Panc1 (cell line): Measurements from ENCODE around the gene VWF.

Source experiments
- CTCF ChIP-seq: fragments of 450-650 bp; IDR thresholded peaks from 2 replicates; pipeline ENCODE4 v1.5.1; 2017; ENCODE audit warnings: mild to moderate bottlenecking
- POLR2AphosphoS5 ChIP-seq: IDR thresholded peaks from 2 replicates; pipeline ENCODE4 v1.6.1; 2012; ENCODE audit warnings: mild to moderate bottlenecking, low read depth, low read length, moderate library complexity
- SIN3A ChIP-seq: IDR thresholded peaks from 2 replicates; pipeline ENCODE4 v1.6.1; 2012; ENCODE audit warnings: low read depth, mild to moderate bottlenecking, low read length, moderate library complexity, borderline replicate concordance; ENCODE audit not compliant: insufficient read depth
- TCF7L2 ChIP-seq: IDR thresholded peaks from 2 replicates; pipeline ENCODE4 v1.6.1; 2011; ENCODE audit warnings: mild to moderate bottlenecking, low read depth, low read length, inconsistent platforms
- TF ChIP-seq, protein P1 (sequence below), 2 experiments: IDR thresholded peaks; 2 replicates each; pipeline ENCODE4 v1.6.1; 2011 to 2012; ENCODE audit warnings: low read depth in 2 of 2, control low read depth in 1 of 2, low read length in 1 of 2, mild to moderate bottlenecking in 1 of 2, moderate library complexity in 1 of 2; ENCODE audit not compliant: insufficient read depth in 1 of 2

DNA sequence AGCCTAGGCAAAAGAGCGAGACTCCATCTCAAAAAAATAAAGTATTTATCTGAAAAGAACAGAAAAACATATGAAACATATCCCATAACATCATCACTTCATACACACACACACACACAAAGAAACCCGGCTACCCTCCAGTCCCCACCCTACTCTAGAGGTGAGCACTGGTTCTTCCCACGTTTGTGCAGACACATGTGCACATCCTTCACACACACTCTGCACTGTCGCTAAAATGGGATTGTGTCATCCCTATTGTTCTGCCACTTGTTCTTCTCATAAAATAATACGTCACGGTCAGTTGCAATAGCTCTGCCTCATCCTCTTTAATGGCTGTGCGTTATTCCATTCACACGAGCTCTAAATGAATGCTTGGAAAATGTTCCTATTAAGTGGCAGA, 93.5 kb downstream of the VWF start:
- TF ChIP-seq, protein P1, sequence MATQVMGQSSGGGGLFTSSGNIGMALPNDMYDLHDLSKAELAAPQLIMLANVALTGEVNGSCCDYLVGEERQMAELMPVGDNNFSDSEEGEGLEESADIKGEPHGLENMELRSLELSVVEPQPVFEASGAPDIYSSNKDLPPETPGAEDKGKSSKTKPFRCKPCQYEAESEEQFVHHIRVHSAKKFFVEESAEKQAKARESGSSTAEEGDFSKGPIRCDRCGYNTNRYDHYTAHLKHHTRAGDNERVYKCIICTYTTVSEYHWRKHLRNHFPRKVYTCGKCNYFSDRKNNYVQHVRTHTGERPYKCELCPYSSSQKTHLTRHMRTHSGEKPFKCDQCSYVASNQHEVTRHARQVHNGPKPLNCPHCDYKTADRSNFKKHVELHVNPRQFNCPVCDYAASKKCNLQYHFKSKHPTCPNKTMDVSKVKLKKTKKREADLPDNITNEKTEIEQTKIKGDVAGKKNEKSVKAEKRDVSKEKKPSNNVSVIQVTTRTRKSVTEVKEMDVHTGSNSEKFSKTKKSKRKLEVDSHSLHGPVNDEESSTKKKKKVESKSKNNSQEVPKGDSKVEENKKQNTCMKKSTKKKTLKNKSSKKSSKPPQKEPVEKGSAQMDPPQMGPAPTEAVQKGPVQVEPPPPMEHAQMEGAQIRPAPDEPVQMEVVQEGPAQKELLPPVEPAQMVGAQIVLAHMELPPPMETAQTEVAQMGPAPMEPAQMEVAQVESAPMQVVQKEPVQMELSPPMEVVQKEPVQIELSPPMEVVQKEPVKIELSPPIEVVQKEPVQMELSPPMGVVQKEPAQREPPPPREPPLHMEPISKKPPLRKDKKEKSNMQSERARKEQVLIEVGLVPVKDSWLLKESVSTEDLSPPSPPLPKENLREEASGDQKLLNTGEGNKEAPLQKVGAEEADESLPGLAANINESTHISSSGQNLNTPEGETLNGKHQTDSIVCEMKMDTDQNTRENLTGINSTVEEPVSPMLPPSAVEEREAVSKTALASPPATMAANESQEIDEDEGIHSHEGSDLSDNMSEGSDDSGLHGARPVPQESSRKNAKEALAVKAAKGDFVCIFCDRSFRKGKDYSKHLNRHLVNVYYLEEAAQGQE (IDR thresholded peaks at IDR 0.05; ENCODE audit: insufficient read depth in 1 of 2, low read depth in 2 of 2, low read length in 1 of 2) = no peak
- TF ChIP-seq CTCF (no peak), POLR2AphosphoS5 (no peak), SIN3A (no peak), TCF7L2 (no peak)
